ENCODE data around the gene ZFHX3. TPM values are rescaled to one million over a fixed set of nuclear protein-coding genes. Genes with fewer than 3 reads are reported as not detected.

ZFHX3 gene
- polyA plus RNA-seq, 1 donor from 2014 or later, result 26.4 TPM

DNA sequence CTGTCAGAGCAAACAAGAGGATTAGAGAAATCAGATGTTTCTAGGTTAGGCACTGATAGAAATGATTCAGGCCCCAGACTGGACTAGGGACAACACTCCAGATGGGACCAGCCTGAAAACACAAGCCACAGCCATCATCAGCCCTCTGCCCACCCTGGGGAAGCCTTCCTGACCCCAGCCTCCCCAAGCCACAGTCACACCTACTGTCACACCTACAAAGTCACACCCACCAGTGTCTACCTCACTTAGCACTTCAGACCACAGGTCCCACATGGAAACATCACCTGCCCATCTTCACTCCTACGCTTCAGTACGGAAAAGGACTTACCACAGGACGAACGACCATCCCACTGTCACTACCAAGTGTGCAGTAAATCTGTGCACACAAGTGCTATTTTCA, 197.9 kb downstream of the ZFHX3 start:
- TF ChIP-seq SMC3 (conservative IDR thresholded peaks at IDR 0.05; ENCODE audit: poor library complexity) (no peak), EZH2 (IDR thresholded peaks at IDR 0.05; ENCODE audit: borderline replicate concordance, insufficient read depth, low read length, poor library complexity, severe bottlenecking) (no peak), MXI1 (conservative IDR thresholded peaks at IDR 0.05; ENCODE audit: poor library complexity, severe bottlenecking) (no peak), CTCF (IDR thresholded peaks at IDR 0.05; ENCODE audit: poor library complexity, severe bottlenecking) (no peak), RAD21 (conservative IDR thresholded peaks at IDR 0.05) (no peak), TAF1 (IDR thresholded peaks at IDR 0.05; ENCODE audit: low read depth) (no peak), EP300 (conservative IDR thresholded peaks at IDR 0.05; ENCODE audit: poor library complexity, severe bottlenecking) (no peak)
- Histone ChIP-seq H3K4me2 (ENCODE audit: low read length) (no peak overlapping the region), H3K27me3 (ENCODE audit: insufficient read depth, low read depth, low read length) (no peaks in the 10 kb centered on the region), H3K36me3 (ENCODE audit: insufficient read depth, low read length) (no peaks in the 10 kb centered on the region), H3K4me3 (ENCODE audit: low read length) (no peak overlapping the region), H2AFZ (ENCODE audit: low read depth, low read length) (no peak overlapping the region), H3K9me3 (ENCODE audit: low read length) (no peaks in the 10 kb centered on the region), H3K9ac (ENCODE audit: low read length) (no peak overlapping the region), H3K9me2 (ENCODE audit: insufficient read depth, low read length) (no peaks in the 10 kb centered on the region), H4K20me1 (ENCODE audit: insufficient read depth) (no peaks in the 10 kb centered on the region), H3K27ac (ENCODE audit: low read length) (no peak overlapping the region), H3F3A (ENCODE audit: insufficient read depth, low read length, poor library complexity, severe bottlenecking) (peaks cover 18% of the 10 kb centered on the region), H3K79me2 (replicated peaks; ENCODE audit: insufficient read depth, low read length) (peaks cover 92% of the 10 kb centered on the region)

GRCh38 chr16:72848759-72849664, 198.9 kb downstream of the ZFHX3 start:
- H3K4me3 ChIP-seq (ENCODE audit: low read length), result no peak overlapping the region
- no peak overlapping the region for H2AFZ ChIP-seq (ENCODE audit: low read depth, low read length)
- no peak overlapping the region for H3K4me2 ChIP-seq (ENCODE audit: low read length)

More at GRCh38 chr16:72848759-72849664, 198.9 kb downstream of the ZFHX3 start:
- Histone ChIP-seq H3K36me3 (ENCODE audit: insufficient read depth, low read length) (no peaks in the 10 kb centered on the region), H3K9me2 (ENCODE audit: insufficient read depth, low read length) (no peaks in the 10 kb centered on the region), H3K9ac (ENCODE audit: low read length) (no peak overlapping the region), H3K27me3 (ENCODE audit: insufficient read depth, low read depth, low read length) (no peaks in the 10 kb centered on the region), H3K9me3 (ENCODE audit: low read length) (no peaks in the 10 kb centered on the region), H3K79me2 (replicated peaks; ENCODE audit: insufficient read depth, low read length) (peaks cover 92% of the 10 kb centered on the region), H4K20me1 (ENCODE audit: insufficient read depth) (no peaks in the 10 kb centered on the region), H3F3A (ENCODE audit: insufficient read depth, low read length, poor library complexity, severe bottlenecking) (peaks cover 12% of the 10 kb centered on the region), H3K27ac (ENCODE audit: low read length) (no peak overlapping the region)
- TF ChIP-seq EP300 (conservative IDR thresholded peaks at IDR 0.05; ENCODE audit: poor library complexity, severe bottlenecking) (no peak), EZH2 (IDR thresholded peaks at IDR 0.05; ENCODE audit: borderline replicate concordance, insufficient read depth, low read length, poor library complexity, severe bottlenecking) (no peak), CTCF (IDR thresholded peaks at IDR 0.05; ENCODE audit: poor library complexity, severe bottlenecking) (no peak), RAD21 (conservative IDR thresholded peaks at IDR 0.05) (no peak), SMC3 (conservative IDR thresholded peaks at IDR 0.05; ENCODE audit: poor library complexity) (no peak), MXI1 (conservative IDR thresholded peaks at IDR 0.05; ENCODE audit: poor library complexity, severe bottlenecking) (no peak), TAF1 (IDR thresholded peaks at IDR 0.05; ENCODE audit: low read depth) (no peak), POLR2AphosphoS5 (IDR thresholded peaks at IDR 0.05) (no peak)
- TF ChIP-seq, protein P1, sequence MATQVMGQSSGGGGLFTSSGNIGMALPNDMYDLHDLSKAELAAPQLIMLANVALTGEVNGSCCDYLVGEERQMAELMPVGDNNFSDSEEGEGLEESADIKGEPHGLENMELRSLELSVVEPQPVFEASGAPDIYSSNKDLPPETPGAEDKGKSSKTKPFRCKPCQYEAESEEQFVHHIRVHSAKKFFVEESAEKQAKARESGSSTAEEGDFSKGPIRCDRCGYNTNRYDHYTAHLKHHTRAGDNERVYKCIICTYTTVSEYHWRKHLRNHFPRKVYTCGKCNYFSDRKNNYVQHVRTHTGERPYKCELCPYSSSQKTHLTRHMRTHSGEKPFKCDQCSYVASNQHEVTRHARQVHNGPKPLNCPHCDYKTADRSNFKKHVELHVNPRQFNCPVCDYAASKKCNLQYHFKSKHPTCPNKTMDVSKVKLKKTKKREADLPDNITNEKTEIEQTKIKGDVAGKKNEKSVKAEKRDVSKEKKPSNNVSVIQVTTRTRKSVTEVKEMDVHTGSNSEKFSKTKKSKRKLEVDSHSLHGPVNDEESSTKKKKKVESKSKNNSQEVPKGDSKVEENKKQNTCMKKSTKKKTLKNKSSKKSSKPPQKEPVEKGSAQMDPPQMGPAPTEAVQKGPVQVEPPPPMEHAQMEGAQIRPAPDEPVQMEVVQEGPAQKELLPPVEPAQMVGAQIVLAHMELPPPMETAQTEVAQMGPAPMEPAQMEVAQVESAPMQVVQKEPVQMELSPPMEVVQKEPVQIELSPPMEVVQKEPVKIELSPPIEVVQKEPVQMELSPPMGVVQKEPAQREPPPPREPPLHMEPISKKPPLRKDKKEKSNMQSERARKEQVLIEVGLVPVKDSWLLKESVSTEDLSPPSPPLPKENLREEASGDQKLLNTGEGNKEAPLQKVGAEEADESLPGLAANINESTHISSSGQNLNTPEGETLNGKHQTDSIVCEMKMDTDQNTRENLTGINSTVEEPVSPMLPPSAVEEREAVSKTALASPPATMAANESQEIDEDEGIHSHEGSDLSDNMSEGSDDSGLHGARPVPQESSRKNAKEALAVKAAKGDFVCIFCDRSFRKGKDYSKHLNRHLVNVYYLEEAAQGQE (IDR thresholded peaks at IDR 0.05; ENCODE audit: borderline replicate concordance), result no peak

Data from neural cell (in vitro differentiated cells).